Gastroesophageal sphincter (tissue), 3 donors: ENCODE results near the gene ABCC11.

Experiments used
- CTCF ChIP-seq, 4 experiments: fragments of 200-600 bp in 2 of 4; fragments of 450-650 bp in 2 of 4; sonication (generic) in 1 of 4; IDR thresholded peaks; one replicate each; pipeline ENCODE4 v1.5.1; 2017 to 2019; ENCODE audit warnings: antibody characterized with exemption in 4 of 4, mild to moderate bottlenecking in 2 of 4, moderate library complexity in 2 of 4
- EP300 ChIP-seq: sonication (generic); formaldehyde crosslinking; IDR thresholded peaks from one replicate; pipeline ENCODE4 v1.6.1; 2017; ENCODE audit warnings: antibody characterized with exemption, mild to moderate bottlenecking
- POLR2A ChIP-seq, 2 donors: fragments of 450-650 bp; IDR thresholded peaks; one replicate each; pipeline ENCODE4 v1.6.1; 2017; ENCODE audit warnings: antibody characterized with exemption in 2 of 2, mild to moderate bottlenecking in 2 of 2, moderate library complexity in 1 of 2

GRCh38 chr16:48143812-48144368 is 103.4 kb downstream of the ABCC11 start:
- TF ChIP-seq CTCF (IDR thresholded peaks at IDR 0.05) (no peak), EP300 (no peak), POLR2A (IDR thresholded peaks at IDR 0.05) (no peak)
